ENCODE results near the gene HDDC2.

The HDDC2 gene

GRCh38 chr6:125299257-125299656 lies 2.5 kb downstream of the HDDC2 start:
- H3K4me3 ChIP-seq (ENCODE audit: low read depth, low read length) = no peak overlapping the region

GRCh38 chr6:125296471-125296870 lies 5.3 kb downstream of the HDDC2 start:
- no peak for TF ChIP-seq CTCF (IDR thresholded peaks at IDR 0.05; ENCODE audit: borderline replicate concordance, insufficient read depth, low read depth, low read length)

More at GRCh38 chr6:125299257-125299656, 2.5 kb downstream of the HDDC2 start:
- no peak for TF ChIP-seq CTCF (IDR thresholded peaks at IDR 0.05; ENCODE audit: borderline replicate concordance, insufficient read depth, low read depth, low read length)

GRCh38 chr6:125294925-125295324 lies 6.8 kb downstream of the HDDC2 start:
- no peak for TF ChIP-seq CTCF (IDR thresholded peaks at IDR 0.05; ENCODE audit: borderline replicate concordance, insufficient read depth, low read depth, low read length)
- H3K4me3 ChIP-seq (ENCODE audit: low read depth, low read length) = no peak overlapping the region

More at GRCh38 chr6:125296471-125296870, 5.3 kb downstream of the HDDC2 start:
- no peak overlapping the region for H3K4me3 ChIP-seq (ENCODE audit: low read depth, low read length)

- H3K4me3 ChIP-seq (ENCODE audit: low read depth, low read length) = no peak overlapping the region
- no peak for TF ChIP-seq CTCF (IDR thresholded peaks at IDR 0.05; ENCODE audit: borderline replicate concordance, insufficient read depth, low read depth, low read length)
Observed at GRCh38 chr6:125294036-125294435, 7.7 kb downstream of the HDDC2 start.

GRCh38 chr6:125293587-125293986 lies 8.2 kb downstream of the HDDC2 start:
- H3K4me3 ChIP-seq (ENCODE audit: low read depth, low read length) = no peak overlapping the region
- no peak for TF ChIP-seq CTCF (IDR thresholded peaks at IDR 0.05; ENCODE audit: borderline replicate concordance, insufficient read depth, low read depth, low read length)

GRCh38 chr6:125287718-125288117 lies 14.0 kb downstream of the HDDC2 start:
- H3K4me3 ChIP-seq (ENCODE audit: low read depth, low read length) = no peak overlapping the region
- no peak for TF ChIP-seq CTCF (IDR thresholded peaks at IDR 0.05; ENCODE audit: borderline replicate concordance, insufficient read depth, low read depth, low read length)

- no peak for TF ChIP-seq CTCF (IDR thresholded peaks at IDR 0.05; ENCODE audit: borderline replicate concordance, insufficient read depth, low read depth, low read length)
- no peak overlapping the region for H3K4me3 ChIP-seq (ENCODE audit: low read depth, low read length)
Observed at GRCh38 chr6:125285936-125286335, 15.8 kb downstream of the HDDC2 start.

Measured in GM12875 (cell line).